B cell (primary cell): ENCODE results near the gene ZDHHC17. TPM values are rescaled to one million over a fixed set of nuclear protein-coding genes. Genes with fewer than 3 reads are reported as not detected.
"Not testable (repeated sequence)": the region's sequence is repeated elsewhere in the genome, so short reads cannot be mapped to it uniquely, and the experiment has no call there.

Source experiments
- ATAC-seq: fragments of 200-7000 bp; cut with Tn5 transposase; one replicate; pipeline ENCODE4 v1.10.0; 2021; ENCODE audit warnings: low read depth, mild to moderate bottlenecking, moderate number of reproducible peaks, moderate library complexity
- CTCF ChIA-PET: fragments of 350-600 bp; sonication (Branson Sonifier 250); formaldehyde crosslinking; loops from one replicate; lab custom pipeline; 2021; ENCODE audit warnings: antibody characterized with exemption, inconsistent platforms; lab: Charles Lee
- POLR2A ChIA-PET: fragments of 350-600 bp; sonication (Branson Sonifier 250); formaldehyde crosslinking; loops from one replicate; lab custom pipeline; 2021; ENCODE audit warnings: antibody characterized with exemption; lab: Charles Lee
- DNase-seq: peaks from one replicate; pipeline ENCODE4 v3.0.0; 2013
- H2AFZ ChIP-seq: 2 replicates; pipeline ENCODE4 v1.6.1; 2012; ENCODE audit warnings: mild to moderate bottlenecking, low read depth, low read length; ENCODE audit not compliant: insufficient read depth, poor library complexity, severe bottlenecking
- H3K27ac ChIP-seq, 2 donors: 1 replicate in 1 of 2; 2 replicates in 1 of 2; pipeline ENCODE4 v1.5.1; 2012 to 2013; ENCODE audit warnings: low read length in 2 of 2, mild to moderate bottlenecking in 2 of 2, moderate library complexity in 1 of 2
- H3K27me3 ChIP-seq, 4 experiments: fragments of 200-600 bp in 1 of 4; sonication (generic) in 1 of 4; replicated peaks in 1 of 4; 1 replicate in 2 of 4; 2 replicates in 2 of 4; pipeline versions ENCODE4 v1.6.1 to v1.7.0; 2013 to 2016; ENCODE audit warnings: low read length in 3 of 4, mild to moderate bottlenecking in 2 of 4, mixed read lengths in 1 of 4, moderate library complexity in 1 of 4; ENCODE audit not compliant: insufficient read depth in 4 of 4, control insufficient read depth in 3 of 4; ENCODE audit errors: control extremely low read depth in 1 of 4
- H3K36me3 ChIP-seq, 2 experiments: replicated peaks in 1 of 2; 1 replicate in 1 of 2; 2 replicates in 1 of 2; pipeline versions ENCODE4 v1.6.1 to v1.7.1; 2013; ENCODE audit warnings: low read length in 1 of 2; ENCODE audit not compliant: insufficient read depth in 2 of 2, control insufficient read depth in 1 of 2; ENCODE audit errors: control extremely low read depth in 1 of 2, extremely low read depth in 1 of 2
- H3K4me1 ChIP-seq, 2 donors: fragments of 200-600 bp in 1 of 2; sonication (generic) in 1 of 2; 1 replicate in 1 of 2; 2 replicates in 1 of 2; pipeline versions ENCODE4 v1.5.1 to v1.6.1; 2013 to 2017; ENCODE audit warnings: low read length in 2 of 2; ENCODE audit not compliant: control insufficient read depth in 2 of 2, insufficient read depth in 2 of 2
- H3K4me2 ChIP-seq: replicated peaks from 2 replicates; pipeline ENCODE3; 2012; ENCODE audit warnings: mild to moderate bottlenecking, low read depth, low read length; ENCODE audit not compliant: poor library complexity, severe bottlenecking
- H3K4me3 ChIP-seq, 5 experiments: fragments of 200-600 bp in 1 of 5; sonication (generic) in 1 of 5; 1 replicate in 3 of 5; 2 replicates in 2 of 5; pipeline versions ENCODE4 v1.5.1 to v1.7.0; 2011 to 2016; ENCODE audit warnings: low read length in 4 of 5, mild to moderate bottlenecking in 4 of 5, low read depth in 2 of 5, control low read depth in 1 of 5, moderate library complexity in 1 of 5; ENCODE audit not compliant: insufficient read depth in 1 of 5; ENCODE audit errors: control extremely low read depth in 1 of 5, extremely low read depth in 1 of 5
- H3K79me2 ChIP-seq: fragments of 200-600 bp; sonication (generic); one replicate; pipeline ENCODE4 v1.6.0; 2016; ENCODE audit warnings: low read length; ENCODE audit not compliant: control insufficient read depth, insufficient read depth
- H3K9ac ChIP-seq: fragments of 200-600 bp; sonication (generic); 2 replicates; pipeline ENCODE4 v1.6.1; 2017; ENCODE audit warnings: mild to moderate bottlenecking, low read length, moderate library complexity
- H3K9me3 ChIP-seq, 3 donors: one replicate each; pipeline versions ENCODE4 v1.6.1 to v1.7.1; 2013; ENCODE audit warnings: low read length in 2 of 3; ENCODE audit not compliant: control insufficient read depth in 2 of 3, insufficient read depth in 1 of 3; ENCODE audit errors: control extremely low read depth in 1 of 3
- H4K20me1 ChIP-seq: 2 replicates; pipeline ENCODE4 v1.6.0; 2012; ENCODE audit warnings: mild to moderate bottlenecking, low read length; ENCODE audit not compliant: insufficient read depth, control insufficient read depth, poor library complexity, severe bottlenecking
- H3K27ac Mint-ChIP-seq: one replicate; pipeline ENCODE4 v1.8.0; 2021; ENCODE audit warnings: mixed read lengths
- H3K27me3 Mint-ChIP-seq: one replicate; pipeline ENCODE4 v1.8.0; 2021; ENCODE audit warnings: mixed read lengths
- H3K4me1 Mint-ChIP-seq: one replicate; pipeline ENCODE4 v1.8.0; 2021; ENCODE audit warnings: mixed read lengths
- H3K4me3 Mint-ChIP-seq: one replicate; pipeline ENCODE4 v1.8.0; 2021; ENCODE audit warnings: mixed read lengths
- H3K9me3 Mint-ChIP-seq: one replicate; pipeline ENCODE4 v1.8.0; 2022; ENCODE audit warnings: mixed read lengths; ENCODE audit not compliant: insufficient read depth
- EZH2 ChIP-seq: IDR thresholded peaks from 2 replicates; pipeline ENCODE4 v1.6.1; 2012; ENCODE audit warnings: borderline replicate concordance, low read depth, mild to moderate bottlenecking, moderate library complexity, low read length; ENCODE audit not compliant: insufficient read depth, poor library complexity, severe bottlenecking
- WGBS: methylation state at CpG from one replicate; pipeline ENCODE4 v1.1.5; 2013; ENCODE audit warnings: missing lambda C conversion rate; ENCODE audit not compliant: insufficient coverage; 5-methylcytosine and 5-hydroxymethylcytosine counted together
- intact Hi-C: fragments of 100-400 bp; cut with micrococcal nuclease; formaldehyde crosslinking; loops from one replicate; pipeline ENCODE4 v1.10.0; 2022
- polyA plus RNA-seq: library from polyadenylated mRNA; depleted of rRNA; stranded (reverse); fragments of >200 nt; gene quantifications from 2 replicates; pipeline ENCODE4 v1.2.3, GENCODE V29; 2012
- total RNA-seq, 2 donors: library from RNA; stranded (reverse); fragments of 120-200 nt in 1 of 2; gene quantifications; 1 replicate in 1 of 2; 2 replicates in 1 of 2; pipeline versions ENCODE4 v1.2.3 to v1.2.4, GENCODE V29; 2013 to 2022
- TF ChIP-seq, protein P1 (sequence below): fragments of 200-600 bp; IDR thresholded peaks from one replicate; pipeline ENCODE4 v1.8.0; 2022; ENCODE audit warnings: antibody characterized with exemption, mild to moderate bottlenecking

The ZDHHC17 gene
- total and polyA plus RNA-seq, 2 donors (not counting 1 experiment from before 2014, with no cell fraction given) = 26.1 to 75.0 TPM

DNA sequence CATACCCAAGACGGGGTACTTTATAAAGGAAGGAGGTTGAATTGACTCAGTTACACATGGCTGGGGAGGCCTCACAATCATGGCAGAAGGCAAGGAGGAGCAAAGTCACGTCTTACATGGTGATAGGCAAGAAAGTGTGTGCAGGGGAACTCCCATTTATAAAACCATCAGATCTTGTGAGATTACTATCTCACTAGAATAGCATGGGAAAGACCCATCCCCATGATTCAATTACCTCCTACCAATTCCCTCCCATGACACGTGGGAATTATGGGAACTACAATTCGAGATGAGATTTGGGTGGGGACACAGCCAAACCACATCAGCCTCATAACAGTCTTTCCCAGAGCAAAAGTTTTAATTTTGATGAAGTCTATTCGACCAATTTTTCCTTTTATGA lies 15.4 kb downstream of the ZDHHC17 start:
- H3K27ac Mint-ChIP-seq, DNase-seq, ATAC-seq, H3K9ac ChIP-seq, H3K27me3 Mint-ChIP-seq, H3K4me3 Mint-ChIP-seq, H3K27me3 ChIP-seq, H3K9me3 Mint-ChIP-seq, H2AFZ ChIP-seq, H3K36me3 ChIP-seq, H3K27ac ChIP-seq, H3K4me3 ChIP-seq, H3K4me2 ChIP-seq: not testable (repeated sequence)
- H3K4me1 Mint-ChIP-seq = peaks cover 58% of the 10 kb centered on the region
- H3K79me2 ChIP-seq = peaks cover 95% of the 10 kb centered on the region
- WGBS = no CpG with 5 or more reads among the region's 5 CpGs
- H3K9me3 ChIP-seq = peaks cover 1 to 10% (median 7%) of the 10 kb centered on the region in 3 donors
- intact Hi-C loops = loop anchor here (5.0 kb wide), 1 partner anchor 697 kb away; the partner anchor contains the start of gene NAP1L1
- H3K4me1 ChIP-seq = peaks cover 13 to 15% of the 10 kb centered on the region in 2 donors
- ChIA-PET POLR2A (interaction anchor here (2.0 kb wide), 1 partner anchor 15 kb away, joined by 17 read pairs; the partner anchor contains the start of gene ZDHHC17), CTCF (interaction anchor here (1.4 to 4.2 kb wide), 2 partner anchors 11 kb away, joined by 3 to 24 read pairs; no protein-coding TSS in a partner anchor)
- peaks cover 32% of the 10 kb centered on the region for H4K20me1 ChIP-seq

DNA sequence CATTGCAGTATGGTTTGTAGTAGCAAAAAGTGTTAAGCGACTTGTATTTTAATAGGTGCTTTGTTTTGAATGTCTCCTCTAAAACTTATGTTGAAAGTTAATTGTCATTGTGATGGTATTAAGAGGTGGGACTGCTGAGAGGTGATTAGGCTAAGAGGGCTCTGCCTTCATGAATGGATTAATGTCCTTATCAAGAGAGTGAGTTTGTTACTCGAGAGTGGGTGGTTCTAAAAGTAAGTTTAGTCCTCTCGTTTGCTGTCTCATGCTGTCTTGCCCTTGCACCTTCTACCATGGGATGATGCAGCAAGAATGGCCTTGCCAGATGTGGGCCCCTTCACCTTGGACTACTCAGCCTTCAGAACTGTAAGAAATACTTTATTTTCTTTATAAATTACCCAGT lies 17.4 kb downstream of the ZDHHC17 start:
- ATAC-seq (no peak), DNase-seq (no peak)
- intact Hi-C loops = no loop called here
- Histone ChIP-seq H3K79me2 (peaks cover 94% of the 10 kb centered on the region), H3K36me3 (peaks cover 3 to 8% of the 10 kb centered on the region in 2 experiments), H4K20me1 (peaks cover 33% of the 10 kb centered on the region), H2AFZ (no peak overlapping the region), H3K9ac (no peak overlapping the region), H3K4me2 (no peak overlapping the region), H3K4me3 (no peak overlapping the region), H3K27ac (no peak overlapping the region), H3K9me3 (peaks cover 1 to 10% (median 7%) of the 10 kb centered on the region in 3 donors), H3K27me3 (no peaks in the 10 kb centered on the region), H3K4me1 (peaks cover 13 to 23% of the 10 kb centered on the region in 2 donors)
- Mint-ChIP-seq H3K27me3 (no peaks in the 10 kb centered on the region), H3K9me3 (no peaks in the 10 kb centered on the region), H3K4me1 (peaks cover 61% of the 10 kb centered on the region), H3K27ac (no peak overlapping the region), H3K4me3 (no peak overlapping the region)
- POLR2A ChIA-PET = no interaction called here
- WGBS = 96% methylated on average over 3 of the region's 3 CpGs
- TF ChIP-seq, protein P1, sequence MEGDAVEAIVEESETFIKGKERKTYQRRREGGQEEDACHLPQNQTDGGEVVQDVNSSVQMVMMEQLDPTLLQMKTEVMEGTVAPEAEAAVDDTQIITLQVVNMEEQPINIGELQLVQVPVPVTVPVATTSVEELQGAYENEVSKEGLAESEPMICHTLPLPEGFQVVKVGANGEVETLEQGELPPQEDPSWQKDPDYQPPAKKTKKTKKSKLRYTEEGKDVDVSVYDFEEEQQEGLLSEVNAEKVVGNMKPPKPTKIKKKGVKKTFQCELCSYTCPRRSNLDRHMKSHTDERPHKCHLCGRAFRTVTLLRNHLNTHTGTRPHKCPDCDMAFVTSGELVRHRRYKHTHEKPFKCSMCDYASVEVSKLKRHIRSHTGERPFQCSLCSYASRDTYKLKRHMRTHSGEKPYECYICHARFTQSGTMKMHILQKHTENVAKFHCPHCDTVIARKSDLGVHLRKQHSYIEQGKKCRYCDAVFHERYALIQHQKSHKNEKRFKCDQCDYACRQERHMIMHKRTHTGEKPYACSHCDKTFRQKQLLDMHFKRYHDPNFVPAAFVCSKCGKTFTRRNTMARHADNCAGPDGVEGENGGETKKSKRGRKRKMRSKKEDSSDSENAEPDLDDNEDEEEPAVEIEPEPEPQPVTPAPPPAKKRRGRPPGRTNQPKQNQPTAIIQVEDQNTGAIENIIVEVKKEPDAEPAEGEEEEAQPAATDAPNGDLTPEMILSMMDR = no peak
- no peak for TF ChIP-seq EZH2
- CTCF ChIA-PET = interaction anchor here (1.8 kb wide), 1 partner anchor 10 kb away, joined by 16 read pairs; no protein-coding TSS in a partner anchor
